Gastroesophageal sphincter (tissue), 3 donors: ENCODE results near the gene UGCG.

Experiments
- CTCF ChIP-seq, 4 experiments: fragments of 200-600 bp in 2 of 4; fragments of 450-650 bp in 2 of 4; sonication (generic) in 1 of 4; IDR thresholded peaks; one replicate each; pipeline ENCODE4 v1.5.1; 2017 to 2019; ENCODE audit warnings: antibody characterized with exemption in 4 of 4, mild to moderate bottlenecking in 2 of 4, moderate library complexity in 2 of 4
- POLR2AphosphoS5 ChIP-seq: sonication (generic); formaldehyde crosslinking; IDR thresholded peaks from one replicate; pipeline ENCODE4 v1.6.1; 2017; ENCODE audit warnings: antibody characterized with exemption

- TF ChIP-seq CTCF (IDR thresholded peaks at IDR 0.05) (no peak), POLR2AphosphoS5 (no peak)
Measured at GRCh38 chr9:111909444-111909843, 12.8 kb downstream of the UGCG start.
